ENCODE measurements around the gene CSNK1G1.

GRCh38 chr15:64340355-64340754 lies 15.6 kb downstream of the CSNK1G1 start:
- TF ChIP-seq CTCF (IDR thresholded peaks at IDR 0.05) = no peak
- TF ChIP-seq POLR2A (IDR thresholded peaks at IDR 0.05) = no peak
